PC-3 (cell line): ENCODE measurements around the gene CCL22. TPM values are rescaled to one million over a fixed set of nuclear protein-coding genes. Genes with fewer than 3 reads are reported as not detected.
"Not testable (repeated sequence)": the region's sequence is repeated elsewhere in the genome, so short reads cannot be mapped to it uniquely, and the experiment has no call there.

Source experiments
- ATAC-seq: fragments of 200-7000 bp; cut with Tn5 transposase; 2 replicates; pipeline ENCODE4 v1.9.1; 2020; ENCODE audit warnings: mild to moderate bottlenecking, moderate library complexity
- BruUV-seq: library from RNA; stranded (reverse); fragments of 400-500 nt; replicated peaks from 2 replicates; lab custom pipeline; 2021; lab: Mats Ljungman, UMichigan
- CTCF ChIA-PET: fragments of 300-600 bp; sonication (Branson Sonifier 250); formaldehyde crosslinking; loops from one replicate; lab custom pipeline; 2022; ENCODE audit warnings: antibody characterized with exemption; lab: Charles Lee
- POLR2A ChIA-PET: fragments of 300-600 bp; sonication (Branson Sonifier 250); formaldehyde crosslinking; loops from one replicate; lab custom pipeline; 2022; ENCODE audit warnings: antibody characterized with exemption; ENCODE audit not compliant: unreplicated experiment; lab: Charles Lee
- DNase-seq: peaks from one replicate; pipeline ENCODE4 v3.0.0-alpha.2; 2015
- H2AFZ ChIP-seq: fragments of 300-600 bp; sonication (generic); 2 replicates; pipeline ENCODE4 v1.6.0; 2016; ENCODE audit warnings: antibody characterized with exemption, low read length
- H3F3A ChIP-seq: fragments of 300-600 bp; sonication (generic); one replicate; pipeline ENCODE4 v1.6.0; 2017; ENCODE audit warnings: antibody characterized with exemption, low read length, control low read depth, mild to moderate bottlenecking; ENCODE audit not compliant: unreplicated experiment
- H3K27ac ChIP-seq: fragments of 300-600 bp; sonication (generic); 2 replicates; pipeline ENCODE4 v1.5.1; 2016; ENCODE audit warnings: mild to moderate bottlenecking, low read length
- H3K27me3 ChIP-seq: fragments of 300-600 bp; sonication (generic); 2 replicates; pipeline ENCODE4 v1.6.1; 2016; ENCODE audit warnings: low read length, mixed read lengths
- H3K36me3 ChIP-seq: fragments of 300-600 bp; sonication (generic); 2 replicates; pipeline ENCODE4 v1.6.1; 2016; ENCODE audit warnings: low read depth, mixed run types, low read length, mixed read lengths
- H3K4me1 ChIP-seq: fragments of 300-600 bp; sonication (generic); 2 replicates; pipeline ENCODE4 v1.5.1; 2016; ENCODE audit warnings: low read length; ENCODE audit not compliant: insufficient read depth
- H3K4me2 ChIP-seq: fragments of 300-600 bp; sonication (generic); 2 replicates; pipeline ENCODE4 v1.6.0; 2016; ENCODE audit warnings: low read length
- H3K4me3 ChIP-seq: fragments of 300-600 bp; sonication (generic); 2 replicates; pipeline ENCODE4 v1.5.1; 2016; ENCODE audit warnings: mild to moderate bottlenecking, low read length, mixed read lengths
- H3K79me2 ChIP-seq: fragments of 300-600 bp; sonication (generic); 2 replicates; pipeline ENCODE4 v1.6.1; 2017; ENCODE audit warnings: low read length, mixed read lengths
- H3K9ac ChIP-seq: fragments of 300-600 bp; sonication (generic); 2 replicates; pipeline ENCODE4 v1.6.0; 2016; ENCODE audit warnings: mild to moderate bottlenecking, low read length
- H3K9me2 ChIP-seq: fragments of 300-600 bp; sonication (generic); replicated peaks from 2 replicates; pipeline ENCODE4 v1.6.1; 2016; ENCODE audit warnings: mixed run types, low read length, mixed read lengths
- H3K9me3 ChIP-seq: fragments of 300-600 bp; sonication (generic); 2 replicates; pipeline ENCODE4 v1.6.1; 2016; ENCODE audit warnings: low read length, mixed read lengths
- H4K20me1 ChIP-seq: fragments of 300-600 bp; sonication (generic); 2 replicates; pipeline ENCODE4 v1.6.1; 2016; ENCODE audit warnings: low read length, mixed read lengths
- EZH2 ChIP-seq: fragments of 300-600 bp; sonication (generic); IDR thresholded peaks from one replicate; pipeline ENCODE4 v1.6.1; 2017; ENCODE audit warnings: antibody characterized with exemption, mild to moderate bottlenecking, low read length; ENCODE audit not compliant: unreplicated experiment
- EZH2phosphoT487 ChIP-seq: fragments of 300-600 bp; sonication (generic); IDR thresholded peaks from 2 replicates; pipeline ENCODE4 v1.6.1; 2018; ENCODE audit warnings: mild to moderate bottlenecking, antibody characterized with exemption, low read length, borderline replicate concordance
- intact Hi-C: fragments of 100-400 bp; cut with micrococcal nuclease; formaldehyde crosslinking; loops from 2 replicates; pipeline ENCODE4 v1.9.0; 2023
- total RNA-seq: library from RNA; depleted of rRNA; stranded (reverse); fragments of >200 nt; gene quantifications from 2 replicates; pipeline ENCODE4 v1.2.3, GENCODE V29; 2014
- TF ChIP-seq, protein P1 (sequence below): fragments of 300-600 bp; sonication (generic); conservative IDR thresholded peaks from 2 replicates; pipeline ENCODE4 v1.5.1; 2017; ENCODE audit warnings: antibody characterized with exemption, low read depth, mild to moderate bottlenecking, low read length

CCL22 gene
- total RNA-seq, 1 experiment from 2014 or later = not detected

DNA sequence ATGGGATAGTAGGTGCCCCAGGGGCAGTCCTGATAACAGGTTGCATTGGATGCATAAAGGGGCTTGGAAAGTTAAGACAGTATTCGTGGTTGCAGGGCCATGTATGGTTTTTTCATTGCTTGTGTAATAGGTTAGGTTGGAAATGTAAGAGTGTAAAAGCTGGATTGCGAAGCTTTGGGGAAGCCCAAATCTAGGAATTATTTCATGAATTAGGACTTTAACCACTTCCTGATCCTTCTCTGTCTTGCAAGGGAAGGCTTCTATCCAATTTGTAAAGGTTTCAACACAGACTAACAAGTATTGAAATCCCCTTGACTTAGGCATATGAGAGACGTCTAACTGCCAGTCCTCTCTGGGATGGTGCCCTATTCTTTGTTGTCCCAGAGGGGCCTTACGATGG is 38.2 kb downstream of the CCL22 start:
- intact Hi-C loops = no loop called here
- Histone ChIP-seq H3K9me3 (no peaks in the 10 kb centered on the region), H3K36me3 (no peaks in the 10 kb centered on the region), H3K27me3 (no peaks in the 10 kb centered on the region), H2AFZ (no peak overlapping the region), H3K9me2 (no peaks in the 10 kb centered on the region), H3K4me1 (no peaks in the 10 kb centered on the region), H3F3A (no peaks in the 10 kb centered on the region), H4K20me1 (no peaks in the 10 kb centered on the region), H3K27ac (no peak overlapping the region), H3K4me2 (no peak overlapping the region), H3K9ac (no peak overlapping the region), H3K4me3 (no peak overlapping the region), H3K79me2 (no peaks in the 10 kb centered on the region)
- no peak for TF ChIP-seq EZH2
- TF ChIP-seq EZH2phosphoT487 = no peak
- TF ChIP-seq, protein P1, sequence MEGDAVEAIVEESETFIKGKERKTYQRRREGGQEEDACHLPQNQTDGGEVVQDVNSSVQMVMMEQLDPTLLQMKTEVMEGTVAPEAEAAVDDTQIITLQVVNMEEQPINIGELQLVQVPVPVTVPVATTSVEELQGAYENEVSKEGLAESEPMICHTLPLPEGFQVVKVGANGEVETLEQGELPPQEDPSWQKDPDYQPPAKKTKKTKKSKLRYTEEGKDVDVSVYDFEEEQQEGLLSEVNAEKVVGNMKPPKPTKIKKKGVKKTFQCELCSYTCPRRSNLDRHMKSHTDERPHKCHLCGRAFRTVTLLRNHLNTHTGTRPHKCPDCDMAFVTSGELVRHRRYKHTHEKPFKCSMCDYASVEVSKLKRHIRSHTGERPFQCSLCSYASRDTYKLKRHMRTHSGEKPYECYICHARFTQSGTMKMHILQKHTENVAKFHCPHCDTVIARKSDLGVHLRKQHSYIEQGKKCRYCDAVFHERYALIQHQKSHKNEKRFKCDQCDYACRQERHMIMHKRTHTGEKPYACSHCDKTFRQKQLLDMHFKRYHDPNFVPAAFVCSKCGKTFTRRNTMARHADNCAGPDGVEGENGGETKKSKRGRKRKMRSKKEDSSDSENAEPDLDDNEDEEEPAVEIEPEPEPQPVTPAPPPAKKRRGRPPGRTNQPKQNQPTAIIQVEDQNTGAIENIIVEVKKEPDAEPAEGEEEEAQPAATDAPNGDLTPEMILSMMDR = no peak
- CTCF ChIA-PET = no interaction called here
- no TSS peak for BruUV-seq
- POLR2A ChIA-PET = no interaction called here
- DNase-seq (no peak), ATAC-seq (no peak)

- H3K4me3 ChIP-seq, H3K27me3 ChIP-seq, H3K9me3 ChIP-seq, H4K20me1 ChIP-seq, H2AFZ ChIP-seq, CTCF ChIA-PET, H3K9me2 ChIP-seq, ATAC-seq, POLR2A ChIA-PET, H3K79me2 ChIP-seq, H3K4me1 ChIP-seq, H3K36me3 ChIP-seq, intact Hi-C loops, BruUV-seq, H3K27ac ChIP-seq, H3K9ac ChIP-seq, DNase-seq, H3K4me2 ChIP-seq, H3F3A ChIP-seq: not testable (repeated sequence)
Measured at GRCh38 chr16:57397493-57397892, 38.9 kb downstream of the CCL22 start.

GRCh38 chr16:57401943-57402640 is 43.5 kb downstream of the CCL22 start:
- H3K27me3 ChIP-seq = no peaks in the 10 kb centered on the region
- no peak overlapping the region for H3K4me2 ChIP-seq
- no peak overlapping the region for H3K27ac ChIP-seq
- no peaks in the 10 kb centered on the region for H3F3A ChIP-seq
- H2AFZ ChIP-seq = no peak overlapping the region
- TF ChIP-seq, protein P1 = no peak
- no peak for TF ChIP-seq EZH2phosphoT487
- TF ChIP-seq EZH2 = no peak
- ChIA-PET POLR2A (no interaction called here), CTCF (no interaction called here)
- no peaks in the 10 kb centered on the region for H4K20me1 ChIP-seq
- H3K36me3 ChIP-seq = no peaks in the 10 kb centered on the region
- no peaks in the 10 kb centered on the region for H3K9me2 ChIP-seq
- H3K9me3 ChIP-seq = no peaks in the 10 kb centered on the region
- no peaks in the 10 kb centered on the region for H3K79me2 ChIP-seq
- DNase-seq (no peak), ATAC-seq (no peak)
- H3K4me3 ChIP-seq = no peak overlapping the region
- H3K4me1 ChIP-seq = no peaks in the 10 kb centered on the region
- BruUV-seq = no TSS peak
- H3K9ac ChIP-seq = no peak overlapping the region
- intact Hi-C loops = no loop called here
